Suppressor macrophage (primary cell): ENCODE results near the gene CSTB.

Experiments
- DNase-seq, 4 experiments: peaks; one replicate each; pipeline ENCODE4 v3.0.0-alpha.2; 2020 to 2022

The CSTB gene

GRCh38 chr21:43727519-43728153 is 48.5 kb downstream of the CSTB start:
- DNase-seq = peak; percentile 65 to 81 (median 76)

GRCh38 chr21:43726686-43727518 is 49.2 kb downstream of the CSTB start:
- DNase-seq = peak; percentile 78 to 88 (median 86)
